Trophoblast cell (in vitro differentiated cells and primary cell): ENCODE data around the gene NLGN4Y.

Source experiments
- DNase-seq, 2 donors: peaks; one replicate each; pipeline ENCODE4 v3.0.0-alpha.2; 2016
- H2AFZ ChIP-seq: 2 replicates; pipeline ENCODE4 v1.6.1; 2013; ENCODE audit warnings: low read length, moderate library complexity, mild to moderate bottlenecking; ENCODE audit not compliant: insufficient read depth, poor library complexity
- H2AK5ac ChIP-seq: 2 replicates; pipeline ENCODE4 v1.6.1; 2013; ENCODE audit warnings: mild to moderate bottlenecking, low read length
- H2BK120ac ChIP-seq: 2 replicates; pipeline ENCODE4 v1.6.1; 2013; ENCODE audit warnings: low read length, mild to moderate bottlenecking, moderate library complexity; ENCODE audit not compliant: insufficient read depth, poor library complexity
- H2BK12ac ChIP-seq: 2 replicates; pipeline ENCODE4 v1.6.1; 2013; ENCODE audit warnings: mild to moderate bottlenecking, low read length, moderate library complexity
- H2BK5ac ChIP-seq: 2 replicates; pipeline ENCODE4 v1.6.1; 2013; ENCODE audit warnings: low read length, low read depth, moderate library complexity, mild to moderate bottlenecking; ENCODE audit not compliant: poor library complexity
- H3K14ac ChIP-seq: 2 replicates; pipeline ENCODE4 v1.6.1; 2013; ENCODE audit warnings: mild to moderate bottlenecking, low read length
- H3K18ac ChIP-seq: 2 replicates; pipeline ENCODE4 v1.6.1; 2013; ENCODE audit warnings: mild to moderate bottlenecking, low read length
- H3K23ac ChIP-seq: 2 replicates; pipeline ENCODE4 v1.6.1; 2013; ENCODE audit warnings: low read length
- H3K27ac ChIP-seq: 2 replicates; pipeline ENCODE4 v1.5.1; 2013; ENCODE audit warnings: low read depth, mild to moderate bottlenecking, inconsistent platforms, low read length, moderate library complexity
- H3K27me3 ChIP-seq: 2 replicates; pipeline ENCODE4 v1.6.1; 2013; ENCODE audit warnings: inconsistent platforms, mild to moderate bottlenecking, low read length, moderate library complexity; ENCODE audit not compliant: insufficient read depth
- H3K36me3 ChIP-seq, 2 experiments: 1 replicate in 1 of 2; 2 replicates in 1 of 2; pipeline ENCODE4 v1.6.1; 2013; ENCODE audit warnings: low read length in 2 of 2, mild to moderate bottlenecking in 2 of 2, moderate library complexity in 1 of 2; ENCODE audit not compliant: insufficient read depth in 2 of 2, control insufficient read depth in 1 of 2
- H3K4ac ChIP-seq: 2 replicates; pipeline ENCODE4 v1.6.1; 2013; ENCODE audit warnings: low read depth, mild to moderate bottlenecking, low read length, moderate library complexity
- H3K4me1 ChIP-seq, 2 experiments: 1 replicate in 1 of 2; 2 replicates in 1 of 2; pipeline ENCODE4 v1.6.1; 2013; ENCODE audit warnings: low read length in 2 of 2, mild to moderate bottlenecking in 2 of 2, moderate library complexity in 1 of 2; ENCODE audit not compliant: insufficient read depth in 2 of 2, control insufficient read depth in 1 of 2
- H3K4me2 ChIP-seq: 2 replicates; pipeline ENCODE4 v1.6.1; 2013; ENCODE audit warnings: inconsistent platforms, mild to moderate bottlenecking, low read length, moderate library complexity
- H3K4me3 ChIP-seq: 2 replicates; pipeline ENCODE4 v1.5.1; 2013; ENCODE audit warnings: mild to moderate bottlenecking, low read depth, low read length, inconsistent platforms
- H3K79me1 ChIP-seq: one replicate; pipeline ENCODE4 v1.6.1; 2013; ENCODE audit warnings: low read length
- H3K79me2 ChIP-seq: 2 replicates; pipeline ENCODE4 v1.6.1; 2013; ENCODE audit warnings: low read length, mild to moderate bottlenecking; ENCODE audit not compliant: control insufficient read depth, insufficient read depth, poor library complexity
- H3K9ac ChIP-seq: 2 replicates; pipeline ENCODE4 v1.6.1; 2013; ENCODE audit warnings: mild to moderate bottlenecking, low read length
- H3K9me3 ChIP-seq: 2 replicates; pipeline ENCODE4 v1.6.1; 2013; ENCODE audit warnings: low read depth, mild to moderate bottlenecking, control low read depth, inconsistent platforms, low read length; ENCODE audit not compliant: insufficient read depth
- H4K12ac ChIP-seq: 2 replicates; pipeline ENCODE4 v1.6.1; 2013; ENCODE audit warnings: low read depth, mild to moderate bottlenecking, low read length, moderate library complexity
- H4K8ac ChIP-seq: 2 replicates; pipeline ENCODE4 v1.6.1; 2013; ENCODE audit warnings: low read depth, mild to moderate bottlenecking, low read length, moderate library complexity
- H4K91ac ChIP-seq: one replicate; pipeline ENCODE4 v1.6.1; 2013; ENCODE audit warnings: low read depth, mild to moderate bottlenecking, low read length, moderate library complexity
- WGBS: extraction: QIAGEN DNeasy Blood & Tissue Kit; methylation state at CpG from one replicate; pipeline ENCODE4 v1.1.7; 2013; ENCODE audit warnings: missing lambda C conversion rate; ENCODE audit not compliant: insufficient read length, insufficient coverage; ENCODE audit errors: extremely low coverage; 5-methylcytosine and 5-hydroxymethylcytosine counted together

Gene NLGN4Y

GRCh38 chrY:14694543-14694942, 170.2 kb downstream of the NLGN4Y start:
- Histone ChIP-seq H3K9ac (no peak overlapping the region), H4K91ac (no peak overlapping the region), H3K9me3 (no peaks in the 10 kb centered on the region), H2BK120ac (no peak overlapping the region), H3K4me1 (no peaks in the 10 kb centered on the region), H3K4me3 (no peak overlapping the region), H3K4me2 (no peak overlapping the region), H3K36me3 (no peaks in the 10 kb centered on the region), H2BK5ac (no peak overlapping the region), H2BK12ac (no peak overlapping the region), H3K79me2 (no peaks in the 10 kb centered on the region), H3K27me3 (no peaks in the 10 kb centered on the region), H3K79me1 (no peaks in the 10 kb centered on the region), H3K4ac (no peak overlapping the region), H4K8ac (no peak overlapping the region), H2AFZ (no peak overlapping the region), H2AK5ac (no peak overlapping the region), H4K12ac (no peak overlapping the region), H3K18ac (no peak overlapping the region), H3K14ac (no peak overlapping the region), H3K27ac (no peak overlapping the region), H3K23ac (no peak overlapping the region)
- DNase-seq: no peak

GRCh38 chrY:14708158-14708557, 183.8 kb downstream of the NLGN4Y start:
- H3K79me2 ChIP-seq: no peaks in the 10 kb centered on the region
- H2AFZ ChIP-seq: no peak overlapping the region
- H2AK5ac ChIP-seq: no peak overlapping the region
- H3K14ac ChIP-seq: no peak overlapping the region
- H3K4me3 ChIP-seq: no peak overlapping the region
- no peaks in the 10 kb centered on the region for H3K27me3 ChIP-seq
- H2BK12ac ChIP-seq: no peak overlapping the region
- H3K4ac ChIP-seq: no peak overlapping the region
- H2BK5ac ChIP-seq: no peak overlapping the region
- H3K23ac ChIP-seq: no peak overlapping the region
- no peak overlapping the region for H3K4me2 ChIP-seq
- no peak overlapping the region for H3K27ac ChIP-seq
- H4K8ac ChIP-seq: no peak overlapping the region
- H4K91ac ChIP-seq: no peak overlapping the region
- no peak overlapping the region for H2BK120ac ChIP-seq
- DNase-seq: no peak
- H3K36me3 ChIP-seq: no peaks in the 10 kb centered on the region
- H3K4me1 ChIP-seq: no peaks in the 10 kb centered on the region
- no peak overlapping the region for H3K9ac ChIP-seq
- H3K9me3 ChIP-seq: no peaks in the 10 kb centered on the region
- no peak overlapping the region for H4K12ac ChIP-seq
- H3K18ac ChIP-seq: no peak overlapping the region
- no peaks in the 10 kb centered on the region for H3K79me1 ChIP-seq

GRCh38 chrY:14741596-14741995, 217.3 kb downstream of the NLGN4Y start:
- H4K12ac ChIP-seq: no peak overlapping the region
- H3K4me1 ChIP-seq: peaks cover 2% of the 10 kb centered on the region in 2 experiments
- no peak overlapping the region for H2AK5ac ChIP-seq
- H3K27ac ChIP-seq: no peak overlapping the region
- H3K36me3 ChIP-seq: peaks cover 0 to 2% of the 10 kb centered on the region in 2 experiments
- no peak overlapping the region for H4K8ac ChIP-seq
- H3K23ac ChIP-seq: no peak overlapping the region
- H3K9me3 ChIP-seq: no peaks in the 10 kb centered on the region
- no peaks in the 10 kb centered on the region for H3K79me1 ChIP-seq
- no peak for DNase-seq
- H3K4me2 ChIP-seq: no peak overlapping the region
- H2AFZ ChIP-seq: no peak overlapping the region
- no peak overlapping the region for H3K9ac ChIP-seq
- H2BK5ac ChIP-seq: no peak overlapping the region
- no peak overlapping the region for H3K14ac ChIP-seq
- no peak overlapping the region for H3K18ac ChIP-seq
- WGBS: no CpG with 5 or more reads among the region's 1 CpG
- H2BK12ac ChIP-seq: no peak overlapping the region
- no peak overlapping the region for H2BK120ac ChIP-seq
- no peaks in the 10 kb centered on the region for H3K27me3 ChIP-seq
- H3K79me2 ChIP-seq: no peaks in the 10 kb centered on the region
- H4K91ac ChIP-seq: no peak overlapping the region
- H3K4me3 ChIP-seq: no peak overlapping the region
- no peak overlapping the region for H3K4ac ChIP-seq

- Histone ChIP-seq H3K9ac (no peak overlapping the region), H2BK12ac (no peak overlapping the region), H2AFZ (no peak overlapping the region), H3K9me3 (no peaks in the 10 kb centered on the region), H3K4ac (no peak overlapping the region), H3K36me3 (no peaks in the 10 kb centered on the region), H3K27me3 (no peaks in the 10 kb centered on the region), H3K79me1 (no peaks in the 10 kb centered on the region), H4K12ac (no peak overlapping the region), H3K18ac (no peak overlapping the region), H4K91ac (no peak overlapping the region), H3K79me2 (no peaks in the 10 kb centered on the region), H2BK120ac (no peak overlapping the region), H4K8ac (no peak overlapping the region), H2AK5ac (no peak overlapping the region), H3K14ac (no peak overlapping the region), H2BK5ac (no peak overlapping the region), H3K23ac (no peak overlapping the region), H3K4me2 (no peak overlapping the region), H3K4me1 (peaks cover 0 to 2% of the 10 kb centered on the region in 2 experiments), H3K4me3 (no peak overlapping the region), H3K27ac (no peak overlapping the region)
- no peak for DNase-seq
- WGBS: no CpG with 5 or more reads among the region's 4 CpGs
Observed at GRCh38 chrY:14748329-14748728, 224.0 kb downstream of the NLGN4Y start.

GRCh38 chrY:14755571-14755970, 231.2 kb downstream of the NLGN4Y start:
- Histone ChIP-seq H3K9ac (no peak overlapping the region), H3K4me3 (no peak overlapping the region), H3K9me3 (no peaks in the 10 kb centered on the region), H4K8ac (no peak overlapping the region), H2BK5ac (no peak overlapping the region), H3K27ac (no peak overlapping the region), H2AK5ac (no peak overlapping the region), H2BK120ac (no peak overlapping the region), H3K4ac (no peak overlapping the region), H3K4me2 (no peak overlapping the region), H3K36me3 (no peaks in the 10 kb centered on the region), H4K12ac (no peak overlapping the region), H3K79me2 (no peaks in the 10 kb centered on the region), H3K79me1 (no peaks in the 10 kb centered on the region), H3K23ac (no peak overlapping the region), H3K18ac (no peak overlapping the region), H2AFZ (no peak overlapping the region), H3K27me3 (no peaks in the 10 kb centered on the region), H2BK12ac (no peak overlapping the region), H3K14ac (no peak overlapping the region), H4K91ac (no peak overlapping the region), H3K4me1 (no peaks in the 10 kb centered on the region)
- no peak for DNase-seq
